ENCODE measurements around the gene LCN10.
"Not testable (repeated sequence)": the region's sequence is repeated elsewhere in the genome, so short reads cannot be mapped to it uniquely, and the experiment has no call there.

Gene LCN10

GRCh38 chr9:136742591-136743391 is at the start of gene LCN10:
TSS of gene LCN10 (minus strand) at chr9:136742940. CDS start at chr9:136742903, 37 bp downstream.
- no peak for DNase-seq

GRCh38 chr9:136791516-136792276 is 49.0 kb upstream of the LCN10 start:
- DNase-seq = peak; percentile 78

- DNase-seq = peak; percentile 100
Measured at GRCh38 chr9:136790640-136791515, 48.1 kb upstream of the LCN10 start, which contains the start of gene TMEM141. TSS of gene TMEM141 (plus strand) at chr9:136791344. CDS start at chr9:136791371, 27 bp downstream.

- DNase-seq = no peak
Measured at GRCh38 chr9:136789523-136789937, 46.8 kb upstream of the LCN10 start.

- not testable (repeated sequence) for DNase-seq
Measured at GRCh38 chr9:136788644-136789522, 46.1 kb upstream of the LCN10 start.

- DNase-seq = peak; percentile 90
Measured at GRCh38 chr9:136787690-136788400, 45.1 kb upstream of the LCN10 start.

GRCh38 chr9:136786983-136787382 is 44.2 kb upstream of the LCN10 start:
- DNase-seq = not testable (repeated sequence)

GRCh38 chr9:136786451-136786850 is 43.7 kb upstream of the LCN10 start:
- DNase-seq = no peak

- DNase-seq = not testable (repeated sequence)
Measured at GRCh38 chr9:136785565-136786355, 43.0 kb upstream of the LCN10 start.

- DNase-seq = peak; percentile 49
Measured at GRCh38 chr9:136784997-136785361, 42.2 kb upstream of the LCN10 start.

- peak; percentile 41 for DNase-seq
Measured at GRCh38 chr9:136784249-136784996, 41.7 kb upstream of the LCN10 start.

- no peak for DNase-seq
Measured at GRCh38 chr9:136782452-136782851, 39.7 kb upstream of the LCN10 start.

GRCh38 chr9:136779808-136780207 is 37.1 kb upstream of the LCN10 start:
- no peak for DNase-seq

GRCh38 chr9:136777359-136777758 is 34.6 kb upstream of the LCN10 start:
- DNase-seq = no peak

GRCh38 chr9:136776947-136777346 is 34.2 kb upstream of the LCN10 start:
- DNase-seq = no peak

GRCh38 chr9:136775191-136775590 is 32.5 kb upstream of the LCN10 start:
- no peak for DNase-seq

- DNase-seq = no peak
Measured at GRCh38 chr9:136774416-136775045, 31.8 kb upstream of the LCN10 start.

- DNase-seq = peak; percentile 47
Measured at GRCh38 chr9:136773386-136774044, 30.8 kb upstream of the LCN10 start.

Measured in activated CD4-positive, alpha-beta T cell treated with anti-CD3 and anti-CD28 coated beads, Interleukin-2, Interleukin-6, amounts not matched to agents 100 ng/mL and 50 ng/mL, durations not matched to agents 16 hours and 8 hours (primary cell).